H1 (cell line): ENCODE data around the gene MMP24OS. TPM values are rescaled to one million over a fixed set of nuclear protein-coding genes. Genes with fewer than 3 reads are reported as not detected.

Source experiments
- CTCF ChIA-PET: fragments of 300-600 bp; sonication (Branson Sonifier 250); formaldehyde crosslinking; loops from one replicate; lab custom pipeline; 2021; ENCODE audit not compliant: partially characterized antibody; lab: Charles Lee
- POLR2A ChIA-PET: fragments of 300-600 bp; sonication (Branson Sonifier 250); formaldehyde crosslinking; loops from one replicate; lab custom pipeline; 2021; ENCODE audit warnings: inconsistent platforms; ENCODE audit not compliant: partially characterized antibody; lab: Charles Lee
- DNase-seq, 2 experiments: peaks; one replicate each; pipeline versions ENCODE4 v3.0.0 to v3.0.0-alpha.2; 2010 to 2022; ENCODE audit warnings: low spot score in 2 of 2, low read depth in 1 of 2, mixed read lengths in 1 of 2
- FAIRE-seq: peaks from 2 replicates; lab custom pipeline; 2011; peaks lifted over from hg19 to GRCh38; lab: Jason Lieb, UNC
- H2AFZ ChIP-seq: 2 replicates; pipeline ENCODE4 v1.8.1; 2012; ENCODE audit warnings: low read length, inconsistent platforms
- H2AK5ac ChIP-seq: 2 replicates; pipeline ENCODE4 v1.6.1; 2013; ENCODE audit warnings: low read depth, low read length
- H2BK120ac ChIP-seq: replicated peaks from 2 replicates; pipeline ENCODE3; 2013; ENCODE audit warnings: low read depth, low read length, inconsistent platforms
- H2BK12ac ChIP-seq: 2 replicates; pipeline ENCODE4 v1.6.1; 2013; ENCODE audit warnings: low read depth, low read length
- H2BK15ac ChIP-seq: 2 replicates; pipeline ENCODE4 v1.6.1; 2013; ENCODE audit warnings: low read length
- H2BK20ac ChIP-seq: 2 replicates; pipeline ENCODE4 v1.6.1; 2013; ENCODE audit warnings: low read length
- H2BK5ac ChIP-seq: 2 replicates; pipeline ENCODE4 v1.6.1; 2013; ENCODE audit warnings: low read depth, low read length
- H3K14ac ChIP-seq: 2 replicates; pipeline ENCODE4 v1.6.1; 2013; ENCODE audit warnings: inconsistent platforms; ENCODE audit not compliant: insufficient read length
- H3K18ac ChIP-seq: 2 replicates; pipeline ENCODE4 v1.6.1; 2013; ENCODE audit warnings: low read length; ENCODE audit errors: extremely low read depth
- H3K23ac ChIP-seq: 2 replicates; pipeline ENCODE4 v1.6.1; 2013; ENCODE audit warnings: inconsistent platforms; ENCODE audit not compliant: insufficient read length
- H3K23me2 ChIP-seq: 2 replicates; pipeline ENCODE4 v1.6.1; 2013; ENCODE audit warnings: low read depth, low read length
- H3K27ac ChIP-seq: 2 replicates; pipeline ENCODE4 v1.6.1; 2011; ENCODE audit warnings: low read depth, low read length, inconsistent platforms
- H3K27me3 ChIP-seq, 4 experiments: replicated peaks in 1 of 4; 1 replicate in 1 of 4; 2 replicates in 3 of 4; pipeline versions ENCODE4 v1.6.1 to v1.8.1; 2011 to 2013; ENCODE audit warnings: low read length in 3 of 4, mild to moderate bottlenecking in 3 of 4, inconsistent platforms in 2 of 4, mixed read lengths in 2 of 4, moderate library complexity in 1 of 4; ENCODE audit not compliant: control insufficient read depth in 3 of 4, insufficient read depth in 3 of 4; ENCODE audit errors: extremely low read depth in 1 of 4
- H3K36me3 ChIP-seq, 4 experiments: 2 replicates each; pipeline versions ENCODE4 v1.6.1 to v1.8.1; 2011 to 2013; ENCODE audit warnings: mild to moderate bottlenecking in 4 of 4, low read length in 3 of 4, moderate library complexity in 2 of 4, control low read depth in 1 of 4, inconsistent platforms in 1 of 4; ENCODE audit not compliant: insufficient read depth in 4 of 4, control insufficient read depth in 2 of 4
- H3K4ac ChIP-seq: replicated peaks from 2 replicates; pipeline ENCODE3; 2013; ENCODE audit warnings: low read length, low read depth, mixed read lengths, inconsistent platforms; ENCODE audit not compliant: insufficient read length
- H3K4me1 ChIP-seq, 4 experiments: replicated peaks in 1 of 4; 1 replicate in 1 of 4; 2 replicates in 3 of 4; pipeline versions ENCODE4 v1.6.1 to v1.8.1; 2011 to 2013; ENCODE audit warnings: low read length in 3 of 4, inconsistent platforms in 2 of 4, mixed read lengths in 1 of 4; ENCODE audit not compliant: insufficient read depth in 4 of 4, control insufficient read depth in 3 of 4
- H3K4me2 ChIP-seq, 2 experiments: 2 replicates each; pipeline versions ENCODE4 v1.6.1 to v1.8.1; 2011 to 2013; ENCODE audit warnings: low read depth in 2 of 2, low read length in 2 of 2, control low read depth in 1 of 2, inconsistent platforms in 1 of 2, mild to moderate bottlenecking in 1 of 2; ENCODE audit not compliant: insufficient read depth in 1 of 2
- H3K4me3 ChIP-seq, 4 experiments: fragments of 200-600, 300-600 bp in 1 of 4; sonication (generic), shearing (Covaris generic), sonication (Bioruptor Twin) in 1 of 4; 2 replicates each; pipeline versions ENCODE4 v1.5.1 to v1.8.1; 2011 to 2016; ENCODE audit warnings: low read length in 4 of 4, low read depth in 3 of 4, control low read depth in 2 of 4, inconsistent platforms in 2 of 4, mild to moderate bottlenecking in 2 of 4, mixed read lengths in 1 of 4, moderate library complexity in 1 of 4; ENCODE audit not compliant: insufficient read depth in 2 of 4; ENCODE audit errors: extremely low read depth in 1 of 4
- H3K56ac ChIP-seq: replicated peaks from 2 replicates; pipeline ENCODE3; 2013; ENCODE audit warnings: low read depth, mild to moderate bottlenecking, mixed read lengths, low read length, inconsistent platforms; ENCODE audit not compliant: insufficient read length
- H3K79me1 ChIP-seq: 2 replicates; pipeline ENCODE4 v1.6.1; 2013; ENCODE audit warnings: low read depth, low read length, control low read depth
- H3K79me2 ChIP-seq, 2 experiments: 2 replicates each; pipeline versions ENCODE4 v1.6.1 to v1.8.1; 2012 to 2013; ENCODE audit warnings: low read length in 2 of 2, mild to moderate bottlenecking in 2 of 2, inconsistent platforms in 1 of 2; ENCODE audit not compliant: insufficient read depth in 2 of 2, control insufficient read depth in 1 of 2
- H3K9ac ChIP-seq, 4 experiments: replicated peaks in 1 of 4; 1 replicate in 1 of 4; 2 replicates in 3 of 4; pipeline versions ENCODE4 v1.6.1 to v1.8.1; 2011 to 2013; ENCODE audit warnings: low read depth in 3 of 4, low read length in 3 of 4, control low read depth in 2 of 4, mild to moderate bottlenecking in 2 of 4, moderate library complexity in 2 of 4, inconsistent platforms in 1 of 4; ENCODE audit errors: extremely low read depth in 1 of 4
- H3K9me3 ChIP-seq, 2 experiments: 2 replicates each; pipeline versions ENCODE4 v1.6.1 to v1.8.1; 2012 to 2013; ENCODE audit warnings: mild to moderate bottlenecking in 2 of 2, moderate library complexity in 2 of 2, control low read depth in 1 of 2, inconsistent platforms in 1 of 2, low read depth in 1 of 2, low read length in 1 of 2, mixed read lengths in 1 of 2; ENCODE audit not compliant: insufficient read depth in 2 of 2
- H4K20me1 ChIP-seq, 2 experiments: replicated peaks in 1 of 2; 2 replicates each; pipeline versions ENCODE3 to v1.8.1; 2011 to 2013; ENCODE audit warnings: inconsistent platforms in 2 of 2, low read length in 2 of 2, mild to moderate bottlenecking in 1 of 2; ENCODE audit not compliant: insufficient read depth in 2 of 2, control insufficient read depth in 1 of 2
- H4K5ac ChIP-seq: 2 replicates; pipeline ENCODE4 v1.6.1; 2013; ENCODE audit warnings: low read length, low read depth, mixed read lengths, inconsistent platforms; ENCODE audit not compliant: insufficient read length
- H4K8ac ChIP-seq: 2 replicates; pipeline ENCODE4 v1.8.0; 2013; ENCODE audit warnings: mild to moderate bottlenecking, moderate library complexity, low read length, inconsistent platforms; ENCODE audit not compliant: insufficient read depth; ENCODE audit errors: extremely low read depth
- H4K91ac ChIP-seq: replicated peaks from 2 replicates; pipeline ENCODE3; 2013; ENCODE audit warnings: low read length, mixed read lengths, inconsistent platforms; ENCODE audit not compliant: insufficient read length
- CBX5 ChIP-seq: fragments of 300-800, 300-1000 bp; sonication (generic); IDR thresholded peaks from 2 replicates; pipeline ENCODE4 v1.7.1; 2016; ENCODE audit warnings: antibody characterized with exemption, low read length, low read depth
- CBX8 ChIP-seq: fragments of 300-800, 300-1000 bp; sonication (generic); IDR thresholded peaks from 2 replicates; pipeline ENCODE4 v1.7.1; 2016; ENCODE audit warnings: low read depth, low read length, borderline replicate concordance
- CTBP2 ChIP-seq: IDR thresholded peaks from 2 replicates; pipeline ENCODE4 v1.7.0; 2011; ENCODE audit warnings: borderline replicate concordance, mild to moderate bottlenecking, moderate library complexity, mixed read lengths, low read length; ENCODE audit not compliant: insufficient read depth, insufficient read length
- EGR1 ChIP-seq: IDR thresholded peaks from 2 replicates; pipeline ENCODE4 v1.6.1; 2011; ENCODE audit warnings: low read depth, low read length, borderline replicate concordance
- NRF1 ChIP-seq: IDR thresholded peaks from 2 replicates; pipeline ENCODE4 v1.6.1; 2011; ENCODE audit warnings: mild to moderate bottlenecking, low read depth, low read length, improper control_type of control experiment
- POLR2AphosphoS5 ChIP-seq: IDR thresholded peaks from 2 replicates; pipeline ENCODE4 v1.6.1; 2011; ENCODE audit warnings: low read depth, low read length
- RBBP5 ChIP-seq: IDR thresholded peaks from 2 replicates; pipeline ENCODE4 v1.7.1; 2012; ENCODE audit warnings: low read depth, mild to moderate bottlenecking, inconsistent platforms, low read length, moderate library complexity, borderline replicate concordance
- SIN3A ChIP-seq, 2 experiments: IDR thresholded peaks in 1 of 2; conservative IDR thresholded peaks in 1 of 2; 2 replicates each; pipeline ENCODE4 v1.6.1; 2011 to 2012; ENCODE audit warnings: low read length in 2 of 2, improper control_type of control experiment in 1 of 2, low read depth in 1 of 2, mild to moderate bottlenecking in 1 of 2
- SIRT6 ChIP-seq: IDR thresholded peaks from one replicate; pipeline ENCODE4 v1.7.1; 2012; ENCODE audit warnings: low read length, inconsistent platforms
- SIX5 ChIP-seq: IDR thresholded peaks from 2 replicates; pipeline ENCODE4 v1.6.1; 2011; ENCODE audit warnings: mild to moderate bottlenecking, low read depth, low read length
- TCF12 ChIP-seq: IDR thresholded peaks from 2 replicates; pipeline ENCODE4 v1.6.1; 2011; ENCODE audit warnings: low read depth, mild to moderate bottlenecking, low read length
- YY1 ChIP-seq: IDR thresholded peaks from 2 replicates; pipeline ENCODE4 v1.6.1; 2011; ENCODE audit warnings: low read depth, mild to moderate bottlenecking, low read length
- WGBS, 2 experiments: shearing (Covaris generic) in 1 of 2; methylation state at CpG; one replicate each; pipeline versions ENCODE4 v1.1.6 to v1.1.7; 2013 to 2015; ENCODE audit warnings: low lambda C conversion rate in 2 of 2, mixed read lengths in 2 of 2, inconsistent platforms in 1 of 2, low coverage in 1 of 2, missing lambda C conversion rate in 1 of 2; ENCODE audit not compliant: insufficient replicate concordance in 2 of 2, insufficient coverage in 1 of 2, insufficient read length in 1 of 2; ENCODE audit errors: extremely low coverage in 1 of 2, missing lambda C conversion rate in 1 of 2; 5-methylcytosine and 5-hydroxymethylcytosine counted together
- polyA plus RNA-seq, 7 experiments: library from polyadenylated mRNA; depleted of rRNA in 3 of 7; stranded (reverse) in 5 of 7; unstranded in 2 of 7; fragments of >200 nt in 5 of 7; fragments of 200-250 nt in 2 of 7; gene quantifications; 1 replicate in 5 of 7; 2 replicates in 1 of 7; 4 replicates in 1 of 7; pipeline versions ENCODE4 v1.2.1 to v1.2.3, GENCODE V29; 2011 to 2013; ENCODE audit warnings: missing spikeins in 2 of 7, mixed read lengths in 2 of 7
- total RNA-seq: library from RNA; stranded (reverse); fragmentation: NEBNext Ultra II Directional; extraction: Animal tissue kit (Norgen Biotek cat#: 25700); gene quantifications from 2 replicates; pipeline ENCODE4 v1.2.1, GENCODE V29; 2021

The MMP24OS gene
- total and polyA plus RNA-seq, 2 of the 8 experiments (the other 6 are each of a cell fraction or from before 2014, with no cell fraction given), result 19.0 to 21.3 TPM

GRCh38 chr20:35287509-35288324, 9.8 kb upstream of the MMP24OS start:
- Histone ChIP-seq H3K4me3 (no peak overlapping the region), H3K4me2 (no peak overlapping the region), H3K14ac (no peak overlapping the region), H3K23me2 (peaks cover 8% of the 10 kb centered on the region), H2BK15ac (no peak overlapping the region), H3K56ac (no peak overlapping the region), H4K20me1 (no peaks in the 10 kb centered on the region), H3K9ac (no peak overlapping the region), H4K8ac (peak overlapping the region; percentile 62; the same call in 1 of the 2 replicates), H3K79me1 (peaks cover 8% of the 10 kb centered on the region; the same call in 1 of the 2 replicates), H3K27me3 (no peaks in the 10 kb centered on the region), H4K91ac (peak overlapping the region; percentile 71), H3K36me3 (peaks cover 0 to 3% (median 0%) of the 10 kb centered on the region in 4 experiments; a peak in 3 of 8 replicates), H2AK5ac (no peak overlapping the region), H2BK12ac (no peak overlapping the region; the same call in 1 of the 2 replicates), H2BK5ac (no peak overlapping the region), H3K79me2 (peaks cover 9 to 16% of the 10 kb centered on the region in 2 experiments), H3K23ac (no peak overlapping the region), H3K4ac (no peak overlapping the region), H2BK20ac (no peak overlapping the region), H3K9me3 (no peaks in the 10 kb centered on the region), H2AFZ (no peak overlapping the region), H2BK120ac (no peak overlapping the region), H4K5ac (no peak overlapping the region), H3K4me1 (peaks cover 3 to 8% (median 5%) of the 10 kb centered on the region in 4 experiments; a peak in 6 of 7 replicates), H3K18ac (no peak overlapping the region), H3K27ac (no peak overlapping the region)
- FAIRE-seq, result no peak
- WGBS, 2 experiments, result 94% methylated on average over 20 of the region's 28 CpGs; no CpG with 5 or more reads in 1 of the 2 experiments
- ChIA-PET CTCF (interaction anchor here (0.5 to 1.5 kb wide), 8 partner anchors 9 to 458 kb away, joined by 3 to 5 read pairs (median 3); no protein-coding TSS in a partner anchor), POLR2A (interaction anchor here (1.1 to 5.7 kb wide), 3 partner anchors 9 to 167 kb away, joined by 3 to 39 read pairs (median 4); partner anchors contain the start of gene MMP24OS)
- no peak for DNase-seq
- no peak for TF ChIP-seq SIN3A (conservative IDR thresholded peaks at IDR 0.05 in 1 of 2, IDR thresholded peaks at IDR 0.05 in 1 of 2; ENCODE audit: low read depth in 1 of 2, low read length in 2 of 2)
- no peak for TF ChIP-seq SIRT6
- TF ChIP-seq RBBP5, result no peak
- TF ChIP-seq NRF1, result no peak
- TF ChIP-seq CBX8, result no peak
- no peak for TF ChIP-seq SIX5
- TF ChIP-seq POLR2AphosphoS5, result no peak
- TF ChIP-seq YY1, result no peak
- TF ChIP-seq CBX5, result no peak
- TF ChIP-seq CTBP2, result no peak
- TF ChIP-seq EGR1, result no peak
- TF ChIP-seq TCF12, result no peak
